OCI-M1 (cell line): ENCODE results near the gene RCOR1.
A peak's percentile ranks its signal among the peaks of the same experiment; 100 is the strongest.

Source experiments
- DNase-seq: peaks from one replicate; lab custom pipeline; 2025; lab: John Stamatoyannopoulos, UW

The RCOR1 gene

DNA sequence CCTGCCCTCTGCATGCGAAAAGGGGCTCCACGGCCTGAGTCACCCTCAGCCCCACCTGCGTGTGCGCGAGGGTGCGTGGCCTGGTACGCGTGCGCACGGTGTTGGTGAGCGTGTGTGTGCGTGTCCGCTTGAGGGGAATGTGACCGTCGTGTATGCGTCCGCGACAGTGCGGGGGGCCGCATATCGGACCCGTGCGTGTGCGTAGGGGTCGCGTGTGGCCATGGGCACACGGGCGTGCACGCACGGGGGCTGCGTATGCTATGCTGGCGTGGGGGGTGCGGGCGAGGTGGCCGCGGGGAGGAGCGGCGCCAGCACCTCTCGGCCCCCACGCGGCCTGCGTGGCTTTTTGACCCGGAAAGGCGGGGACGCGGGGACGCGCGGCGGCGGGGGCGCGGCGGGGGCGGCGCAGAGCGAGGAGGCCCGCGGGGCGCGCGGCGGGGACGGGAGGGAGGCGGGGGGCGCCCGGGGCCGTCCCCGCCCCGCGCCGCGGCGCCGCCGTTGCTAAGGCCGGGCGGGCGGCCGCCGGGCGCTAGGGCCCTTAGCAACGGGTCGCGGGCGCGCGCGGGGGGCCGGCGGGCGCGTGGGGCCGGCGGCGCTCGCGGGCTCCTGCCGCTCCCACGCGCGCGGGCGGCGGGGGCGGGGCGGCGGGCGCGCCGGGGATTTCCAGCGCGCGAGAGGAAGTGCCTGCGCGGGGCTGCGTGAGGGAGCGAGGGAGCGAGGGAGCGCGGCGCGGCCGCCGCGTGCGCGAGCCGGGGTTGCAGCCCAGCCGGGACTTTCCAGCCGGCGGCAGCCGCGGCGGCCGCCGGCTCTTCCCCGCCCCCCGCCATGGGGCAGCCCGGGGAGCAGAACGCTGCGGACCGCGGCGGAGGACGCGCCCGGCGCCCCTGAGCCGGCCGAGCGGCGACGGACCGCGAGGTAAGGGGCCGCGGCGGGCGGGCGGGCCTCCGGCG, 184.6 kb downstream of the RCOR1 start, which contains the start of gene TRAF3:
TSS of gene TRAF3 (plus strand) at position 689 of the 950 bp plus-strand sequence. CDS start 92,753 bp downstream, outside the sequence.
- peak; percentile 34 for DNase-seq

DNA sequence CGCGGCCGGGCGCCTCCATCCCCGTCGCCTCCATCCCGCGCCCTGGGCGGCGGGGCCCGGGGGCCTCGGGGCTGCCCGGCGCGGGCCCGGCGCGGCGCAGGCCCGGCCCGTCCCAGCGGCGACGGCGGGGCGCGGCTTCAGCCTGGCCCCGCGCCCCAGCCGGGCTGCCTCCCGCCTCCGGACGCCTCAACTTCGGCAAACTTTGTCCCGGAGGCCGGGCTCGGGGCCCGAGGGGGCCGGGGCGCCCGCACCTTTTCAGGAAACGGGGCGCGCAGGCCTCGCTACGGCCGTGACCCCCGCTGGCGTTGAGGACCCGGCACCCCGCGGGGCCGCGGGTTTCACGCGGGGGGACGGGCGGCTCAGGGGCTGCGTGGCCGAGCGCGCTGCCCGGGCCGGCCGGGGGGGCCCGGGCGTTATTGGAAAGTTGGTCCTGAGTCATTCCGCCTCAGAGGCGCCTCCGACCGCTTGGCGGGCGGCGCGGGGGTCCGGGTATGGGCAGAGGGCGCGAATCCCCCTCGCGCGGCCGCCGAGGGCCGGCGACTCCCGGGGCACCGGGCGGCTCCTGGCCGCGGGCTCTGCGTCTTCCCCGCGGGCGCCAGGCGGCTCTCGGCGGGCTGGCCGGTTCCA, 185.4 kb downstream of the RCOR1 start:
- DNase-seq = peak; percentile 25

GRCh38 chr14:102778338-102779083, 186.1 kb downstream of the RCOR1 start:
- peak; percentile 25 for DNase-seq

- no peak for DNase-seq
Observed at GRCh38 chr14:102779084-102779462, 186.6 kb downstream of the RCOR1 start.

DNA sequence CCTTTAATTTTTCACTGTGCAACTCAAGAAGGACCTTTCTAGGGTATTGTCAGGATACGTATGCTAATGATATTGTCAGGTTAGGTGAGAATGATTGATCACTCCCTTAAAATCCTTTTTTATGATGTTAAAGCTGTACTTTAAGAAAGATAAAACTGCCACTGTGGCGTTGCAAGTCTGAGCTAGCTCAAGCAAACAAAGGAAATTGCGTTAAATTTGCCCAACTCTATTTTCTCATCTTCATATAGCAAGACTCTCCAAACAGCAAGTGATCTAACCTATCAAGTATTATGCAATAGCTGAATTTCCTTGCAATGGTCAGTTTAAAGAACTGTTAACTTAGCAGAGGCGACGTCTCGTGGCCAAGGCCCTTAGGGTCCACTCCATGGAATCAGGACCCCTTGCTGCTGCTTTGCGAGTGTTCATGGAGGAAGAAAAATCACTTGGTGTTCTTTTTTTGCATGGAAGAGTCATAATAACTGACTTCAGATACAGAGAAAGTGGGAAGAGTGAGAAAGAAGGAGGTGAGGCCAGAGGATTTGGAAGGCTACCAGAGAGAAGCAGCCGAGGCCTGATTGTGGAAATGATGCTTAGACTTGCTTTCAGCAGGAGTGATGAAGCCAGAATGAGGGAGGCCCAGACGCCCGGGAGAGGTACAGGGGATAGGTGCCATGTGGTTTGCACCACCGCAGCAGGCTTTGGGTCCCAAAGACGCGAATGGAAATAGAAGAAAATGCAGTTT, 187.3 kb downstream of the RCOR1 start:
- DNase-seq = no peak
